ENCODE results near the gene CCDC80. TPM values are rescaled to one million over a fixed set of nuclear protein-coding genes. Genes with fewer than 3 reads are reported as not detected.

CCDC80 gene
- total and polyA plus RNA-seq, 2 of the 4 experiments (the other 2 are of a cell fraction) = 387 to 418 TPM

- intact Hi-C loops (cut with micrococcal nuclease) (loop anchor here (1.0 to 5.0 kb wide), 2 partner anchors 17 to 32 kb away; no protein-coding TSS in a partner anchor), dilution Hi-C loops (cut with HindIII; ENCODE audit: low sequenced_read_pairs, unreplicated experiment) (no loop called here), in situ Hi-C loops (cut with MboI; ENCODE audit: low sequenced_read_pairs) (no loop called here)
- Histone ChIP-seq H3K9me1 (ENCODE audit: insufficient read depth, low read length) (peaks cover 16% of the 10 kb centered on the region; the same call in 1 of the 2 replicates), H3K4me3 (ENCODE audit: insufficient read depth, low read depth, low read length) (no peak overlapping the region), H4K5ac (ENCODE audit: low read depth, low read length) (peak overlapping the region; percentile 94), H2AK5ac (ENCODE audit: low read depth, low read length) (peak overlapping the region; percentile 99), H3K36me3 (ENCODE audit: control insufficient read depth, insufficient read depth, low read length) (no peaks in the 10 kb centered on the region), H4K8ac (ENCODE audit: low read depth in 2 of 2, low read length in 2 of 2) (peak overlapping the region; percentile 99 to 100), H3K14ac (replicated peaks; ENCODE audit: low read depth, low read length) (peak overlapping the region; percentile 100), H2BK20ac (ENCODE audit: low read depth, low read length) (peak overlapping the region; percentile 100), H3K18ac (ENCODE audit: low read depth, low read length) (peak overlapping the region; percentile 99), H2AFZ (replicated peaks; ENCODE audit: low read length, poor library complexity) (peak overlapping the region; percentile 64), H3K9me3 (ENCODE audit: control insufficient read depth, insufficient read depth, low read length) (no peaks in the 10 kb centered on the region), H2AK9ac (replicated peaks; ENCODE audit: low read depth, low read length, poor library complexity) (peak overlapping the region; percentile 48), H2BK120ac (ENCODE audit: low read depth, low read length) (peak overlapping the region; percentile 100), H3K27me3 (ENCODE audit: control insufficient read depth, insufficient read depth, low read length) (no peaks in the 10 kb centered on the region), H4K91ac (ENCODE audit: insufficient read depth, low read depth, low read length) (peak overlapping the region; percentile 100), H4K20me1 (ENCODE audit: insufficient read depth, low read length) (no peaks in the 10 kb centered on the region), H3K23ac (ENCODE audit: low read depth, low read length) (peak overlapping the region; percentile 98), H3K4me1 (ENCODE audit: control insufficient read depth, insufficient read depth, low read length) (peaks cover 17% of the 10 kb centered on the region), H2BK5ac (ENCODE audit: low read depth, low read length, poor library complexity, severe bottlenecking) (peak overlapping the region; percentile 98), H3K79me1 (ENCODE audit: low read depth in 1 of 2, low read length in 2 of 2) (no peaks in the 10 kb centered on the region), H3K56ac (ENCODE audit: extremely low read depth, insufficient read depth, low read length) (peak overlapping the region; percentile 96), H2BK15ac (ENCODE audit: low read depth, low read length) (peak overlapping the region; percentile 100), H3K9ac (ENCODE audit: low read depth, low read length) (peak overlapping the region; percentile 27; the same call in 1 of the 2 replicates), H3K27ac (ENCODE audit: insufficient read depth, low read length) (peak overlapping the region; percentile 88), H3K4ac (ENCODE audit: low read depth, low read length) (peak overlapping the region; percentile 97), H3K4me2 (ENCODE audit: low read depth, low read length) (peak overlapping the region; percentile 39; the same call in 1 of the 2 replicates)
- TF ChIP-seq CTCF (conservative IDR thresholded peaks at IDR 0.05; ENCODE audit: low read depth, low read length) = peak; percentile 17; the same call in 1 of the 2 replicates
- TF ChIP-seq RCOR1 (IDR thresholded peaks at IDR 0.05; ENCODE audit: insufficient replicate concordance, low read length) = no peak
- ChIA-PET POLR2A (ENCODE audit: unreplicated experiment) (interaction anchor here (1.1 to 2.5 kb wide), 2 partner anchors 13 to 27 kb away, joined by 4 to 9 read pairs; partner anchors contain the start of gene CCDC80), CTCF (interaction anchor here (2.2 to 2.7 kb wide), 2 partner anchors 12 to 16 kb away, joined by 5 to 13 read pairs; no protein-coding TSS in a partner anchor)
- DNase-seq = no peak
- BruUV-seq (replicated peaks) = no TSS peak
- ATAC-seq (ENCODE audit: low read depth) = no peak
- no CpG with 5 or more reads among the region's 4 CpGs for WGBS, 2 experiments (ENCODE audit: extremely low coverage in 2 of 2, insufficient read length in 1 of 2)
Observed at GRCh38 chr3:112654979-112655378, 14.0 kb upstream of the CCDC80 start.

Measured in IMR-90 (cell line).